Sciatic nerve (tissue), 2 donors: ENCODE measurements around the gene PANK3. TPM values are rescaled to one million over a fixed set of nuclear protein-coding genes. Genes with fewer than 3 reads are reported as not detected.
"Not testable (repeated sequence)": the region's sequence is repeated elsewhere in the genome, so short reads cannot be mapped to it uniquely, and the experiment has no call there.

Experiments used
- ATAC-seq: fragments of 200-7000 bp; cut with Tn5 transposase; one replicate; pipeline ENCODE4 v1.9.1; 2020; ENCODE audit warnings: mild to moderate bottlenecking, moderate library complexity
- DNase-seq: peaks from one replicate; pipeline ENCODE4 v3.0.0-alpha.2; 2020; ENCODE audit warnings: low spot score
- intact Hi-C: fragments of 100-400 bp; cut with DNase I; formaldehyde crosslinking; loops from one replicate; pipeline ENCODE4 v1.14.2; 2022
- total RNA-seq: library from RNA; stranded (reverse); fragmentation: NEBNext Ultra II Directional; extraction: Animal tissue kit (Norgen Biotek cat#: 25700); gene quantifications from one replicate; pipeline ENCODE4 v1.2.1, GENCODE V29; 2021
- donor health status: DM: no; HTN: no; CAD: no.
- donor health status: DM: no; HTN: no; CAD: no.

The PANK3 gene
- total RNA-seq, 1 donor from 2014 or later, result 64.0 TPM

DNA sequence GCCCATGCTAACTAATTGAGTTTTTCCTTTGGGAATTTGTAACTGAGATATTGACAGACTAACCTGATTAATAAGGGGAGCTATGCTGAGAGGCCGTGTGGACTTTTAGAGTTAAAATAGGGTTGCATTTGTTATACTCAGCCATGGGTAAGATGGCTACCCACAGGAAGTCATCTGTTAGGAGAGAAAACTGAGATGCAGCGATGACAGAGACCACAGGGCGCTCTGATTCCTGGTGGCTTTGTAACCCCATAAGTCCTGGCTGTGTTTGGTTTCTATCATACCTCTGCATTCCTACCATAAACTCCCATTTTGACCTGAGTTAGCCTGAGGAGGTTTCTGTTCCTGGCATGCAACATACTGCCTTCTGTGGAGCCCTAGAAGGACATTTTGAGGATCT is 19.5 kb upstream of the PANK3 start:
- no peak for DNase-seq
- no peak for ATAC-seq
- intact Hi-C loops, result no loop called here

DNA sequence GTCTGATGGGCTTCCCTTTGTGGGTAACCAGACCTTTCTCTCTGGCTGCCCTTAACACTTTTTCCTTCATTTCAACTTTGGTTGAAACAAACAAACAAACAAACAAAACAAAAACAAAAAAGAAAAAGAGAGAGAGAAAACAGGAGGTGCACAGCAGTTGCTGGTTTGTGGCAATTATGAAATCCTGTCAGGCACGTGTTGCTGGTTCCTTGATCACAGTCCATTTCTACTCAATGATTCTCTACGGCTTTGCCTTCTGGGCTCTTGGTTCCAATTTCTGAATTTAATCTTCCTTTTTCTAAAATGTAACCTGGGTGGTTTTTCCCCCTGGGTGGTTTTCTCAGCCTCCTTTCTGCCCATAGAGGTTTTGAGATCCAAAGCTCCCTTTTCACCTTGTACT is 17.8 kb upstream of the PANK3 start:
- intact Hi-C loops, result no loop called here

DNA sequence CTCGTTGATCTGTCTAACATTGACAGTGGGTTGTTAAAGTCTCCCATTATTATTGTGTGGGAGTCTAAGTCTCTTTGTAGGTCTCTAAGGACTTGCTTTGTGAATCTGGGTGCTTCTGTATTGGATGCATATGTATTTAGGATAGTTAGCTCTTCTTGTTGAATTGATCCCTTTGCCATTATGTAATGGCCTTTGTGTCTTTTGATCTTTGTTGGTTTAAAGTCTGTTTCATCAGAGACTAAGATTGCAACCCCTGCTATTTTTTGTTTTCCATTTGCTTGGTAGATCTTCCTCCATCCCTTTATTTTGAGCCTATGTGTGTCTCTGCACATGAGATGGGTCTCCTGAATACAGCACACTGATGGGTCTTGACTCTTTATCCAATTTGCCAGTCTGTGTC is 17.0 kb upstream of the PANK3 start:
- intact Hi-C loops, DNase-seq, ATAC-seq: not testable (repeated sequence)

More for the DNA sequence above, 17.8 kb upstream of the PANK3 start:
- DNase-seq (no peak), ATAC-seq (no peak)

DNA sequence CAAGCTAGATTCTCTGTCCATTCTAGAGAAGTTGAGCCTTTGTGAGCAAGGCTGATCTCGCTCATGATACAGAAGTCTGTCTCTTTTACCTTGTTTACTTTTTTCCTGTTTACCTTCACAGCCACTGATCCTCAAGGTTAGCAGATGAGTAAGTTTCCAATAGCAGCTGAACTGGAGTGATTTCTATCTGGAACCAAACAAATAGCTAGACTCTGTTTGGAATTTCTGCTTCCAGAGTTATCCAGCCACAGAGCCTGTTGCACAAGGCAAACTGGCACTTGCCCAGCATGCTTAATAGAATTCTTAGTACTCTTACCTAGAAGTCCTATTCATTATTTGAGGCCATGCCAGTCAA is 12.8 kb upstream of the PANK3 start:
- intact Hi-C loops, result no loop called here
- no peak for DNase-seq
- no peak for ATAC-seq

DNA sequence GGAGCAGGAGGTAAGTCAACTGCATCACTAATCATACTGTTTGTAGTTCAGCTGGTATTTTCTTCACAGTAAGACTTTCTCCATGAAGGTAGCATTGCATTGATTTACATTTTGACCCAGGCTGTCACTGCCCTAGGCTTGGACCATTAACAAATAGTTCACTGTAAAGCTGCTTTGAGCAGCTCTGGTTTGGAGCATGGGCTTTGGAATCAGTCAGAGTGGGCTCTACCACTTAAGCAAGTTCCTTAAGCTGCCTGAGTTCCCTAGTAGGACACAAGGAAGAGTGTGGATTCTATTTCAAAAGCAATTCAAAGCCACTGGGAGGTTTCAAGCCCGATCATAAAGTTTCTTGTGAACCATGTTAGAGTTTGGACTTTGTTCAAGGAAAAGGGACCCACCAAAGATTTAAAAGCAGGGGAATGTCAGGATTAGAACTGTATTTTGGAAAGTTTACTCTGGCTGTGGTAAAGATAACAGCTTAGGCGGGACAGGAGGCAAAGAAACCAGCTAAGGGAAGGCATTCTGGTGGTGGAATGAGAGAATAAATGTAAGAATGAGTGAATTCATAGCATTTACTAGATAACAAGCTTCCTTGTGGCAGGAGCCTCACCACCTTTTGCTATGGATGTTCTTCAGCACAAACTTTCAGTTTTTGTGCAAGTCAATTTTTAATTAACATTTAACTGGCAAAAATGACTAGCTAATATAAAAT is 12.3 kb upstream of the PANK3 start:
- intact Hi-C loops, result no loop called here
- ATAC-seq, result no peak

DNA sequence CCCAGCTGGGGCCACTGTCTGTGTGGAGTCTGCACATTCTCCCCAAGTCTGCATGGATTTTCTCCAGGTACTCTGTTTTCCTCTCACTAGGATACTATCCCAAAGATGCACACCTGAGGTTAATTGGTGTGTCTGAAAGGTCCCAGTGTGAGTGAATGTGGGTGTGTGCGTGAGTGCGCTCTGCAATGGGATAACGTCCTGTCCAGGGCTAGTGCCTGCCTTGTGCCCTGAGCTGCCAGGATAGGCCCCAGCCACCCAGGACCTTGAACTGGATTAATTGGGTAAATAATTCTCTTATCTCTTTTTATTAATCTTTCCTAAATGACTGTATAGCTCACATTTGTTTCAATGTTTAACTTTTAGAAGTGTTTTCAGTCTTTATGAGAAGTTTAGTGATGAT is 11.5 kb upstream of the PANK3 start:
- intact Hi-C loops, result no loop called here
- ATAC-seq, result no peak
- DNase-seq, result no peak

More for the DNA sequence above, 12.3 kb upstream of the PANK3 start:
- no peak for DNase-seq

DNA sequence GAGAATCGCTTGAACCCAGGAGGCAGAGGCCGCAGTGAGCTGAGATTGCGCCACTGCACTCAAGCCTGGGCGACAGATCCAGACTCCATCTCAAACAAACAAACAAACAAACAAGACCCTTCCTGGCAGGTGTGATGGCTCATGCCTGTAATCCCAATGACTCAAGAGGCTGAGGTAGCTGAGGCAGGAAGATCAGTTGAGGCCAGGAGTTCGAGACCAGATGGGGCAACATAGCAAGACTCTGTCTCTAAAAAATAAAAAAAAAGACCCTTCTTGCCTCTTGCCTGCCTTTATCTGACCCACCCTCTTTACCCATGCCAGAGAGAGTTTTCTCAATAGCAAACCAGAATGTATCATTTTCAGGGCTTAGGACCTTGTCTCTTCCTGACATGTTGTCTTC is 8.8 kb upstream of the PANK3 start:
- DNase-seq (no peak), ATAC-seq (no peak)
- intact Hi-C loops, result no loop called here

DNA sequence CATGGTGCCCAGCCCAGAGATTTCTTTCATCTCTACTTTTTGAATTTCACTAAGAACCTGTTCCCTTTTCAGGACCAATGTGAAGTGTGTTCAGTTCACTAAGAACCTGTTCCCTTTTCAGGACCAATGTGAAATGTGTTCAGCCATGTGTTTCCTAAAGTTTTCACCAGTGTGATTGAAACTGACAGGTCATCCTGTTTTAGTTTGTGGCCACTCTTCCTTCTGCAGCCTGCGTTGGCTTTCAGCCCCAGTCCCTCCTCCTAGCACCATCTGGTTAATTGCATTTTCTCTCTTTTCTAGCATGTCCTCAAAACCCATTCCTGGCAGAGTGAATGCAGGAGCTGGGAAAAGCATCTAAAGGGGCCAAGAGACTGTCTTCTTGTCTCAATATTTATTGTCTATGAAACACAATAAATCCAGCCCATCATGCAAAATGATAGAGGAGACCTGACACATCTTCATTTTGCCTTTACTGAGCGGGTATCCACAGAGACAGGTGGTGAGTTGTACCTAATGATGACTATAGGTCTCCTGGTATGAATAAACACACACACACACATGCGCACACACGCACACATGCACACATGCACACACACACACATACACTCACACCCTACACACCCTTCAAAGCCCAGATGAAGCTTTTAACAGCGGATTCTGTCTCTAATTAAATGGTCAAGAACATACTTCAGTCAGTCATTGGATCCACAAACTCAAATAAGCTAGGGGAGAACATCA is 6.1 kb upstream of the PANK3 start:
- intact Hi-C loops, result no loop called here
- no peak for DNase-seq
- no peak for ATAC-seq

DNA sequence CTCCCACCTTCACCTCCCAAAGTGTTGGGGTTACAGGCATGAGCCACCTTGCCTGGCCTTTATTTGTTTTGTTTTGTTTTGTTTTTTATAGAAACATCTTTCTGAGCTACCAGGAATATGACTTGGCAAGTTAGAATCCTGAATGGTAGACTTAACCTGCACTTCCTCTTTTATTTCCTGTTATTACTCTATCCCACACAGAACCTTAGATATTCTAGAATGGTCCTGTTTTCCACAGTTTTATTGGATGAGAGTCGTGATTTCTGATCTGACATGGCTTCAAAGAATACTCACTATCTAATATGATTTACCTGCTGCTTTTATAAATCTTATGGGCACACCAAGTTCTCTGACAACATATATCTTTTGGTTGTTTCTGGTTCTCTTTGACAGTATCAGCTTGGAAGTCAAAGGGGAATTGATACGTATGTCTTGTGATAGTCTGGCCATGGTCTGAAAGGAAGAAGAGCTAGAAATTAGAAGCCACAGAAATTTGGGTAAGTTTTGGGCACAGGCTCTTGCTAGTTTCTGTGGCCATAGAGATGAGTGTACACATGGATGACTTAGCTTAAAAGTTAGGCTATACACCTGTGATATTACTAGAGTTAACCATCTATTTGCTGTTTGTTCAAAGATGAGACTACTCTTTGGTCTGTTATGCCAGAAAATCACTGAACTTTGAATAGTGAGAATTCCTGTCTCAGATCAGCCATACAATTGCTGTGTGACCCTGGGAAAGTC is 4.7 kb upstream of the PANK3 start:
- ATAC-seq (no peak), DNase-seq (no peak)
- intact Hi-C loops, result no loop called here

DNA sequence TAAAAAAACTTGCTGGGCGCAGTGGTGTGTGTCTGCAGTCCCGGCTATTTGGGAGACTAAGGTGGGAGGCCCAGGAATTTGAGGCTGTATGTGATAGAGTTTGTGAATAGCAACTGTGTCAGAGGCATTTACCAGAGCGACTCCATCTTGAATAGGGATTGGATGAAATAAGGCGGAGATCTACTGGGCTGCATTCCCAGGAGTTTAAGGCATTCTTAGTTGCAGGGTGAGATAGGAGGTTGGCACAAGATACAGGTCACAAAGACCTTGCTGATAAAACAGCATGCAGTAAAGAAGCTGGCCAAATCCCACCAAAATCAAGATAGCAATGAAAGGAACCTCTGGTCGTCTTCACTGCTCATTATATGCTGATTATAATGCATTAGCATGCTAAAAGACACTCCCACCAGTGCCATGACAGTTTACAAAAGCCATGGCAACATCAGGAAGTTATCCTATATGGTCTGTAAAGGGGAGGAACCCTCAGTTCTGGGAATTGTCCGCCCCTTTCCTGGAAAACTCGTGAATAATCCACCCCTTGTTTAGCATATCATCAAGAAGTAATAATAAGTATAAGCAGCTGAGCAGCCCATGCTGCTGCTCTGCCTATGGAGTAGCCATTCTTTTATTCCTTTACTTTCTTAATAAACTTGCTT is 1.8 kb upstream of the PANK3 start:
- DNase-seq, intact Hi-C loops, ATAC-seq: not testable (repeated sequence)

DNA sequence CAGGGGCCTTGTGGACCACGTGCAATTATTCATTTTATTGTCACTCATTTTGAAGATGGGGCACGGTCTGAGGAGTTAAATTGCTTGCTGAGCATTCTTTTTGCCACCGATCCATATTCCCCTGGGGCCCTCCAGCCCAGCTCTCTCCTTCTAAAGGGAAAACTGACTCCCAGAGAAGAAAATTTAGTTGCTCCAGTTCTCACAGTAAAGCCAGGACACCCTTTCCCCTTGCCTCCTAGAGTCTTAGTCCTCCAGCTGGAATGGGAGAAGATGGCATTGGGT is 1.0 kb upstream of the PANK3 start:
- ATAC-seq (no peak), DNase-seq (no peak)
- intact Hi-C loops, result no loop called here

DNA sequence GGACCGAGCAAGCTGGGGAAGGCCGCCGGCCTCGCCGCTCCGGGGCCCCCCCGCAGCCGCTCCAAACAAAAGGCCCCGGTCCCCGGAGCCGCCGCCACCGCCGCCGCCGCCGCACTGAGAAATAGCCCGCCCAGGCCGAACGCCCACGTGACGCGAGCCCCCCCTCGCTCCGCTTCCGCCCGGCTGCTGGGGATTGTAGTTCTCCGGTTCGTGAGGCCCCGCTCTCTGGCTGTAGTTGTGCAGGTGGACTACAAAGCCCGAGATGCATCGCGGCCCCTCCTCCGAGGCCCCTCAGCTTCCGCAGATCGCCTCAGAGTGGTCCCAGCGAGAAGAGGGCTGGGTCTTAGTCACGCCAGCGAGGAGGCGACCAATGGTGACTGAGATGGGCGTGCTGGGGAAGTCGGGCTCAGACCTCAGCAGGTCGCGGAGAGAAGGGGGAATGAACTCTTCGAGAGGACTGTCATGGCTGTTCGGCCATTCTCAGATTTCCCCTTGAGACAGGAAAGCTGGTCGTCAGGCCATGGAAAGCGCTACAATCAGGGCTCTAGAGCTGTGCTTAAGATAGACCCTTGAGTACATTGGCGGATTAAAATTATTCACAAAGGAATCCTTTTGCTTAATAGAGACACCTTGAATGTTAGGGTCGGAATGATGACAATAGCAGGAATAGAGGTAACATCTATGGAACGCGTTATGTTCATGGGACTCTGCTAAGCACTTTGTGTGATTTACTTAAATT is 489 bp upstream of the PANK3 start:
- ATAC-seq (peak; percentile 99), DNase-seq (peak; percentile 99)
- intact Hi-C loops, result no loop called here

DNA sequence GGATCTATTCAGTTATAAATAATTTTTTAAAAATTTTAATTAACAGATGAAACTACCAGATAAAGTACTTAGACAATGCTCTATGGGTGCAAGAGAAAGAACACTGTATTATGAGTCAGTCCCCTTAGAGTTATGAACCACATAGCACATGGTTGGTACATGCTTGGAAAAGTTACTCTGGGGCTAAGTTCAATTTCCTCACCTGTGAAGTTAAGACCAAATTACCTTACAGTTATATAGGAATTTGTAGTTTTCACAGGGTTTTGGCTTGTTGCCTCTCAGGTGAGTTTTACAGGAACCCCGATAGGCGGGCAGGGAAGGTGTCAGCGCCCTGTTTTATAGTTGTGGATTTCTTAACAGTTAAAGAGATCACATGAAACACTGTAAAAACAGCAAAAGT is 1.2 kb downstream of the PANK3 start:
- intact Hi-C loops, result no loop called here
- DNase-seq, result no peak
- no peak for ATAC-seq

DNA sequence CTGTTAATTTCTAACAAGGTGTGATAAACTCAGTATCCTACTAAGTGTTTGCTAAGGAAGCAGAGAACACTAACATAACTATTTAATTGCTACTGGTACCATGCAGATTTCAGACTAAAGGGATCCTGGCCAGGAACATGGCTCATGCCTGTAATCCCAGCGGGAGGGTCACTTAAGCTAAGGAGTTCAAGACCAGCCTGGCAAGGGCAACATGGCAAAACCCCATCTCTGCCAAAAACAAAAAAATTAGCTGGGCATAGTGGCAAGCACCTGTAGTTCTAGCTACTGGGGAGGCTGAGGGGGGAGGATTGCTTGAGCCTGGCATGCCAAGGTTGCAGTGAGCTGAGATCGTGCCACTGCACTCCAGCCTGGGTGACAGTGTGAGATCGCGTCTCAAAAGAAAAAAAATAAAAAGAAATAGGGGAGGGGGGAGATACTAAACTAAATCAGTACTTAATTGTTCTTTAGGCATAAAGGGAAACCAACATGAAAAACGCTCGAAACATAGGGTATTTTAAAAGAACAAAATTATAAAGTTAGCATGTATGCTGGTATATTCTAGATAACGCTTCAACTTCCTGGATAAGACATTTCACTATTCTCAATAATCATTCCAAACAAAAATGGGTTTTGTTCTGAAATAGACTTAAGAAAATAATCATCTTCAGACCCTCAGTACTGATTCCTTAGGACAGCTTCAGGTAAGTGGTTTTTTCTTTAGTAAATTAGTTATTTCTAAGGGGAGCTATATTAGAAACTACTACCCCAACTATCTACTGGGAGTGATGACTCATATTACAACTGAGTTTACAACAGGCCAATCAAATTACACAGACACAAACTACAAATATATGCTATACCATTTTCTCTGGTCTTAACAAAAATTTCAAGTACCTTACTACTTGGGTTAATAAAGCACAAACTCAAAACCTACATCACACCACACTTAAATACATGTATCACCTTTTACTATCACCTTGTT is 3.5 kb downstream of the PANK3 start:
- ATAC-seq, result no peak
- intact Hi-C loops, result no loop called here
- no peak for DNase-seq

DNA sequence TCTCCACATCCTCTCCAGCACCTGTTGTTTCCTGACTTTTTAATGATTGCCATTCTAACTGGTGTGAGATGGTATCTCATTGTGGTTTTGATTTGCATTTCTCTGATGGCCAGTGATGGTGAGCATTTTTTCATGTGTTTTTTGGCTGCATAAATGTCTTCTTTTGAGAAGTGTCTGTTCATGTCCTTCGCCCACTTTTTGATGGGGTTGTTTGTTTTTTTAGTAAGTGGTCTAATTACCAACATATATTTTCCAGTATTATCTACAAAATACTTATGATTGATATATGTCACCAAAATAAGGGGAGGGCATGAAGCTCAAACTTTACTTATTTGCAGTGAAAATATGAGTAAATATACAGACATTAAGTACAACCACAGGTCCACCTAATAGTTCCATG is 5.0 kb downstream of the PANK3 start:
- DNase-seq, ATAC-seq, intact Hi-C loops: not testable (repeated sequence)

DNA sequence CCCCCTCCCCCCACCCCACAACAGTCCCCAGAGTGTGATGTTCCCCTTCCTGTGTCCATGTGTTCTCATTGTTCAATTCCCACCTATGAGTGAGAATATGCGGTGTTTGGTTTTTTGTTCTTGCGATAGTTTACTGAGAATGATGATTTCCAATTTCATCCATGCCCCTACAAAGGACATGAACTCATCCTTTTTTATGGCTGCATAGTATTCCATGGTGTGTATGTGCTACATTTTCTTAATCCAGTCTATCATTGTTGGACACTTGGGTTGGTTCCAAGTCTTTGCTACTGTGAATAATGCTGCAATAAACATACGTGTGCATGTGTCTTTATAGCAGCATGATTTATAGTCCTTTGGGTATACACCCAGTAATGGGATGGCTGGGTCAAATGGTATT is 5.5 kb downstream of the PANK3 start:
- ATAC-seq, DNase-seq, intact Hi-C loops: not testable (repeated sequence)

DNA sequence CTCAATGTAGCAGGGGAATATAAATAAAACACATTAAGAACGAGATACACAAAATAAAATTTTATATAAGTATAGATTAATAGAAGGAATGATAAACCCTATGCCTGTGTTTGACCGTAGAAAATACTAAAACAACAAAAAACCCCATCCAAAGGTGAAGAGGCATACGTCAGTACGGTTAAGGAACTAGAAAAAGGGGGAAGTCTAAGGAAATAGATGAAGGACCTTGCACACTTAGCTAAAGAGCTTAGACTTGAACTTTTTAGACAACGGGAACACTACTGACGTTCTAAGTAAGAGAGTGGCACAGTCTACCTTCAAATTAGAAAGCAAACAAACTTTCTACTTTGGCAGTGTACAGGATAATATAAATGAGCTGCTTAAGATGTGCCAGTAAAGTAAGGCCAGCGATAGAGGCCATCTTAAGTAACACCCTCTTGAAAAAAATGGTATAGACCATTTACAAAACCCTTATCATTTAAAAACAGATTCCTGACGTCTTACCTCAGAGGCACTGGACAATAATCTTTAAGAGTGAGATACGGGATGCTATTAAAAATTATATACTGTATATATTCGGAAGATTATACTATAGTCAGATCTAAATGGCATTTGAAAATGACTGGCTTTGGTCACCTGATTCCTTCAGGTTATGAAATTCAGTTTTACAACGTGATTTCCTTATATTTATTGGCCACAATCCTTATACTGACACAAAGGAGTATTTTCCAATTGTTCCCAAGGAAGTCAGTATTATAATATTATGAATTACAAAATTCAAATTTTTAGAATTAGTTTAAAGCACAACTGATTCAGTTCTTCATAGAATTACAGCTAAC is 8.5 kb downstream of the PANK3 start:
- ATAC-seq (no peak), DNase-seq (no peak)
- intact Hi-C loops, result no loop called here
